DOHH2 (cell line): Measurements from ENCODE around the gene TRMU.

ENCODE experiments used
- H3F3A ChIP-seq: fragments of 200-600 bp; sonication (generic), shearing (Covaris generic); 2 replicates; pipeline ENCODE4 v1.6.0; 2016; ENCODE audit warnings: antibody characterized with exemption, mild to moderate bottlenecking; ENCODE audit not compliant: control insufficient read depth, insufficient read depth
- H3K27ac ChIP-seq: fragments of 200-600 bp; sonication (generic); 2 replicates; pipeline ENCODE4 v1.5.1; 2014; ENCODE audit warnings: low read depth, mild to moderate bottlenecking, low read length, moderate library complexity
- H3K27me3 ChIP-seq: fragments of 200-600 bp; sonication (generic); 2 replicates; pipeline ENCODE4 v1.6.1; 2014; ENCODE audit warnings: mild to moderate bottlenecking, low read length, mixed read lengths; ENCODE audit not compliant: control insufficient read depth
- H3K36me3 ChIP-seq: fragments of 200-600 bp; sonication (generic); 2 replicates; pipeline ENCODE4 v1.6.1; 2014; ENCODE audit warnings: mild to moderate bottlenecking, low read length, moderate library complexity, mixed read lengths; ENCODE audit not compliant: control insufficient read depth
- H3K4me1 ChIP-seq: fragments of 200-600 bp; sonication (generic); 2 replicates; pipeline ENCODE4 v1.6.1; 2014; ENCODE audit warnings: mild to moderate bottlenecking, low read length, mixed read lengths; ENCODE audit not compliant: control insufficient read depth
- H3K4me2 ChIP-seq: fragments of 200-600 bp; sonication (generic); 2 replicates; pipeline ENCODE4 v1.6.0; 2014; ENCODE audit warnings: mild to moderate bottlenecking, low read length, moderate library complexity
- H3K4me3 ChIP-seq: fragments of 200-600 bp; sonication (generic); 2 replicates; pipeline ENCODE4 v1.5.1; 2014; ENCODE audit warnings: mild to moderate bottlenecking, low read length, mixed read lengths
- H3K79me2 ChIP-seq: fragments of 200-600 bp; sonication (generic); 2 replicates; pipeline ENCODE4 v1.6.1; 2014; ENCODE audit warnings: mild to moderate bottlenecking, low read length, mixed read lengths; ENCODE audit not compliant: control insufficient read depth
- H3K9me2 ChIP-seq: fragments of 200-600 bp; sonication (generic); replicated peaks from 2 replicates; pipeline ENCODE4 v1.6.1; 2014; ENCODE audit warnings: mild to moderate bottlenecking, low read length, mixed read lengths; ENCODE audit not compliant: control insufficient read depth
- H3K9me3 ChIP-seq: fragments of 200-600 bp; sonication (generic); 2 replicates; pipeline ENCODE4 v1.6.1; 2014; ENCODE audit warnings: antibody characterized with exemption, low read length, mixed read lengths; ENCODE audit not compliant: control insufficient read depth, insufficient read depth
- H4K20me1 ChIP-seq: fragments of 200-600 bp; sonication (generic); 2 replicates; pipeline ENCODE4 v1.6.0; 2014; ENCODE audit warnings: low read depth, mild to moderate bottlenecking, antibody characterized with exemption, low read length, moderate library complexity; ENCODE audit not compliant: control insufficient read depth, insufficient read depth
- EZH2phosphoT487 ChIP-seq: fragments of 200-600 bp; sonication (generic); IDR thresholded peaks from 2 replicates; pipeline ENCODE4 v1.6.1; 2017; ENCODE audit warnings: borderline replicate concordance, mild to moderate bottlenecking, antibody characterized with exemption, low read length, moderate library complexity, mixed read lengths
- TF ChIP-seq, protein P1 (sequence below): fragments of 200-600 bp; sonication (generic); IDR thresholded peaks from one replicate; pipeline ENCODE4 v1.5.1; 2014; ENCODE audit warnings: antibody characterized with exemption, mild to moderate bottlenecking, low read depth, low read length; ENCODE audit not compliant: poor library complexity, severe bottlenecking

The TRMU gene

GRCh38 chr22:46373921-46374662, 38.6 kb downstream of the TRMU start:
- H3K9me2 ChIP-seq = no peaks in the 10 kb centered on the region
- no peaks in the 10 kb centered on the region for H3K79me2 ChIP-seq
- H3K36me3 ChIP-seq = no peaks in the 10 kb centered on the region
- no peaks in the 10 kb centered on the region for H3F3A ChIP-seq
- H3K27me3 ChIP-seq = no peaks in the 10 kb centered on the region
- H4K20me1 ChIP-seq = no peaks in the 10 kb centered on the region
- no peak for TF ChIP-seq EZH2phosphoT487
- TF ChIP-seq, protein P1, sequence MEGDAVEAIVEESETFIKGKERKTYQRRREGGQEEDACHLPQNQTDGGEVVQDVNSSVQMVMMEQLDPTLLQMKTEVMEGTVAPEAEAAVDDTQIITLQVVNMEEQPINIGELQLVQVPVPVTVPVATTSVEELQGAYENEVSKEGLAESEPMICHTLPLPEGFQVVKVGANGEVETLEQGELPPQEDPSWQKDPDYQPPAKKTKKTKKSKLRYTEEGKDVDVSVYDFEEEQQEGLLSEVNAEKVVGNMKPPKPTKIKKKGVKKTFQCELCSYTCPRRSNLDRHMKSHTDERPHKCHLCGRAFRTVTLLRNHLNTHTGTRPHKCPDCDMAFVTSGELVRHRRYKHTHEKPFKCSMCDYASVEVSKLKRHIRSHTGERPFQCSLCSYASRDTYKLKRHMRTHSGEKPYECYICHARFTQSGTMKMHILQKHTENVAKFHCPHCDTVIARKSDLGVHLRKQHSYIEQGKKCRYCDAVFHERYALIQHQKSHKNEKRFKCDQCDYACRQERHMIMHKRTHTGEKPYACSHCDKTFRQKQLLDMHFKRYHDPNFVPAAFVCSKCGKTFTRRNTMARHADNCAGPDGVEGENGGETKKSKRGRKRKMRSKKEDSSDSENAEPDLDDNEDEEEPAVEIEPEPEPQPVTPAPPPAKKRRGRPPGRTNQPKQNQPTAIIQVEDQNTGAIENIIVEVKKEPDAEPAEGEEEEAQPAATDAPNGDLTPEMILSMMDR = no peak
- peaks cover 8% of the 10 kb centered on the region; the same call in 1 of the 2 replicates for H3K9me3 ChIP-seq
- no peak overlapping the region for H3K4me3 ChIP-seq
- no peak overlapping the region for H3K27ac ChIP-seq
- no peak overlapping the region for H3K4me2 ChIP-seq
- no peaks in the 10 kb centered on the region for H3K4me1 ChIP-seq

DNA sequence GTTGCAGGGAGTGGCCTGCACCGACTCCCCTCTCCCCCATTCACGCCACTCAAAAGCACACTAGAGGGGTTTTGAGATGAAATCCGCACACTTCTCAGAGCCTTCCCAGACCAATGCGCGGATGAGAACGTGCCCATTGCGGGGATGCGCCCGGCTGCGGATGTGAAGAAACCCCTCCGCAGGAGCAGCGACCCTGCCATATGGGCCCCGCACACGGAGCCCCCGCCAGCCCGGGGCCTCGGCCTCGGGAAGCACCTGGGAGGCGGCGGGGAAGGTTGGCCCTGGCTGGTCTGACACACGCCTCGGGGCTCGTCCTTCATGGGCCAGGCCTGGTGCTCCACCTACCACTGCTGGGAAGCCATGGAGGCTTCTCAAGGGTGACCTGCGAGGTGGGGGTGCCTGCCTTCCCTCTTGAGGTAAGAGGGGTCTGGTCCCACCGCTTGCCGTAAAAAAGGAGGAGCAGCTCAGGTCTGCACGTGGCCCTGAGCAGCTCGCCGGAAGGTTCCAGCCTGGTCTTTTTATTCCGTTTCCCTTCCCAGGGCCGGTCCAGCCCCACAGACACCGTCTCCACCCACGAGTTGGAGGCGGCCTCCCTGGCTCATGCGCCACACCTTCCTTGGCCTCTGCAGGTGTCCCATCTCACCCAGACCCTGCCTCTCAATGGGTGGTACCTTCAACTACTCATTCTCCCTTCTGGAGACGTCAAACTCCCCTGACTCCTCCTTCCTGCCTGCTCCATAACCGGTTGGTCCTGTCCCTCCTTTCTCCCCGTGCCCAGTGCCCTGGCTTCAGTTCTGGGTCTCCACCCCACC, 39.4 kb downstream of the TRMU start:
- H3K4me1 ChIP-seq = no peaks in the 10 kb centered on the region
- no peak overlapping the region for H3K4me3 ChIP-seq
- no peaks in the 10 kb centered on the region for H4K20me1 ChIP-seq
- peaks cover 8% of the 10 kb centered on the region; the same call in 1 of the 2 replicates for H3K9me3 ChIP-seq
- H3K27ac ChIP-seq = no peak overlapping the region
- no peak overlapping the region for H3K4me2 ChIP-seq
- H3F3A ChIP-seq = no peaks in the 10 kb centered on the region
- H3K36me3 ChIP-seq = no peaks in the 10 kb centered on the region
- TF ChIP-seq, protein P1 = no peak
- no peak for TF ChIP-seq EZH2phosphoT487
- H3K79me2 ChIP-seq = no peaks in the 10 kb centered on the region
- H3K9me2 ChIP-seq = no peaks in the 10 kb centered on the region
- H3K27me3 ChIP-seq = no peaks in the 10 kb centered on the region

- Histone ChIP-seq H3K9me2 (no peaks in the 10 kb centered on the region), H3F3A (no peaks in the 10 kb centered on the region), H3K4me1 (no peaks in the 10 kb centered on the region), H4K20me1 (no peaks in the 10 kb centered on the region), H3K9me3 (peaks cover 8% of the 10 kb centered on the region; the same call in 1 of the 2 replicates), H3K4me3 (no peak overlapping the region), H3K79me2 (no peaks in the 10 kb centered on the region), H3K36me3 (no peaks in the 10 kb centered on the region), H3K27ac (no peak overlapping the region), H3K4me2 (no peak overlapping the region), H3K27me3 (no peaks in the 10 kb centered on the region)
- TF ChIP-seq EZH2phosphoT487 = no peak
- TF ChIP-seq, protein P1 = no peak
Measured at GRCh38 chr22:46376111-46376510, 40.6 kb downstream of the TRMU start.
